GM12865 (cell line): ENCODE measurements around the gene GUCD1.

Experiments used
- DNase-seq: peaks from one replicate; pipeline ENCODE4 v3.0.0; 2010; ENCODE audit warnings: low read depth
- H3K4me3 ChIP-seq: 2 replicates; pipeline ENCODE4 v1.5.1; 2011; ENCODE audit warnings: mild to moderate bottlenecking, low read depth, low read length, control low read depth
- TF ChIP-seq, protein P1 (sequence below): IDR thresholded peaks from 2 replicates; pipeline ENCODE4 v1.5.1; 2011; ENCODE audit warnings: low read length, control low read depth, low read depth, inconsistent platforms; ENCODE audit not compliant: insufficient read depth; ENCODE audit errors: missing control alignments

Gene GUCD1

DNA sequence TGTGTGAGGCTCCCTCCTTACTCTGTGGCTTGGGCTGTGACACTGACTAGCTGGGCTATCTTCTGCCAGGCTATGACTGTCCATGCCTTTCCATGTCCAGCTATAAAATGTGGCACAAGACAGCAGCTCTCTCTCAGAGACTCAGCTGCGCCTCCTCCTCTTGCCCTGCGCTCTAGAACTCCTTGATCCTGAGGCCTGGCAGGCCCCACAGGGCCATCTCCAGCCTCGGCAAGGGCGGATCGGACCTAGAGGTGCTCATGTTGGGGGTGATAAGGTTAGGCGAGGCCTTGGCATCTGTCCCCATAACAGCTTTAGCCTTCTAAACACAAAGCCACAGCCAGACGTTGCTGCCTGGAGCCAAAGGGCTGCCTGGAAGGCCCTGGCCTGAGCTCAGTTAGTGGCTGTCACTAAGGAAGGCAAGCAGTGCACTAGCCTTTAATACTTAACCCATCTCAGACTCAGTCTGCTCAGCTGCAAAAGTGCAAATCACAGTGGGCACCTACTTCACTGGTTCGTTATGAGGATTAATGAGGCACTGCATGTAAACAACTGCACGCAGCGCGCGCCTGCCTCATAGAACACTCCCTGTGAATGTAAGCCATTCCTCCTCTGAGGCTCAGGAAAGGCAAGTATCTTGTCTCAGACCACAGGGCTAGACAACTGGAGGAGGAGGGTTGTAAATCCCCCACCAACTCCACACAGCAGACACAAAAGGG, 1.2 kb downstream of the GUCD1 start:
- peak overlapping the region; percentile 72 for H3K4me3 ChIP-seq
- DNase-seq = no peak
- TF ChIP-seq, protein P1, sequence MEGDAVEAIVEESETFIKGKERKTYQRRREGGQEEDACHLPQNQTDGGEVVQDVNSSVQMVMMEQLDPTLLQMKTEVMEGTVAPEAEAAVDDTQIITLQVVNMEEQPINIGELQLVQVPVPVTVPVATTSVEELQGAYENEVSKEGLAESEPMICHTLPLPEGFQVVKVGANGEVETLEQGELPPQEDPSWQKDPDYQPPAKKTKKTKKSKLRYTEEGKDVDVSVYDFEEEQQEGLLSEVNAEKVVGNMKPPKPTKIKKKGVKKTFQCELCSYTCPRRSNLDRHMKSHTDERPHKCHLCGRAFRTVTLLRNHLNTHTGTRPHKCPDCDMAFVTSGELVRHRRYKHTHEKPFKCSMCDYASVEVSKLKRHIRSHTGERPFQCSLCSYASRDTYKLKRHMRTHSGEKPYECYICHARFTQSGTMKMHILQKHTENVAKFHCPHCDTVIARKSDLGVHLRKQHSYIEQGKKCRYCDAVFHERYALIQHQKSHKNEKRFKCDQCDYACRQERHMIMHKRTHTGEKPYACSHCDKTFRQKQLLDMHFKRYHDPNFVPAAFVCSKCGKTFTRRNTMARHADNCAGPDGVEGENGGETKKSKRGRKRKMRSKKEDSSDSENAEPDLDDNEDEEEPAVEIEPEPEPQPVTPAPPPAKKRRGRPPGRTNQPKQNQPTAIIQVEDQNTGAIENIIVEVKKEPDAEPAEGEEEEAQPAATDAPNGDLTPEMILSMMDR = no peak

DNA sequence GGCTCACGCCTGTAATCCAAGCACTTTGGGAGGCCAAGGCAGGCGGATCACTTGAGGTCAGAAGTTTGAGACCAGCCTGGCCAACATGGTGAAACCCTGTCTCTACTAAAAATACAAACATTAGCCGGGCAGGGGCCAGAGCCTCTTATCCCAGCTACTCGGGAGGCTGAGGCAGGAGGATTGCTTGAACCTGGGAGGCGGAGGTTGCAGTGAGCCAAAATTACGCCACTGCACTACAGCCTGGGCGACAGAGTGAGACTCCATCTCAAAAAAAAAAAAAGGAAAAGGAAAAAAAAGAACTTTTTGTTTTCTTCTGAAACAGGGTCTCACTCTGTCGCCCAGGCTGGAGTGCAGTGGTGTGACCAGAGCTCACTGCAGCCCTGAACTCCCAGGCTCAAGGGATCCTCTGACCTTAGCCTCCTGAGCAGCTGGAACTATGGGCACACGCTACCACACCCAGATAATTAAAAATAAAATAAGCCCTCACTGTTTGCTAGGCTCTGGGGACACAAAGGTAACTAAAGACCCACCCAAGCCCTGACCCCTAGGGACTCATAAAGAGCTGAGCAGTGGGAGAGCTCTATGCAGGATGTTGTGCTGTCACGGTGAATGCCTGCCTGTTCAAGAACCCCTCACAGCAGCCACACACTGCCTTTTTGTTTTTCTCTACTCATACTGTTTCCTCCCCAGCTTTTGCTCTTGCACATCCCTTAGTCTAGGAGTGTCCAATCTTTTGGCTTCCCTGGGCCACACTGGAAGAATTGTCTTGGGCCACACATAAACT, 2.2 kb downstream of the GUCD1 start:
- DNase-seq = peak; percentile 45
- peak overlapping the region; percentile 72 for H3K4me3 ChIP-seq

DNA sequence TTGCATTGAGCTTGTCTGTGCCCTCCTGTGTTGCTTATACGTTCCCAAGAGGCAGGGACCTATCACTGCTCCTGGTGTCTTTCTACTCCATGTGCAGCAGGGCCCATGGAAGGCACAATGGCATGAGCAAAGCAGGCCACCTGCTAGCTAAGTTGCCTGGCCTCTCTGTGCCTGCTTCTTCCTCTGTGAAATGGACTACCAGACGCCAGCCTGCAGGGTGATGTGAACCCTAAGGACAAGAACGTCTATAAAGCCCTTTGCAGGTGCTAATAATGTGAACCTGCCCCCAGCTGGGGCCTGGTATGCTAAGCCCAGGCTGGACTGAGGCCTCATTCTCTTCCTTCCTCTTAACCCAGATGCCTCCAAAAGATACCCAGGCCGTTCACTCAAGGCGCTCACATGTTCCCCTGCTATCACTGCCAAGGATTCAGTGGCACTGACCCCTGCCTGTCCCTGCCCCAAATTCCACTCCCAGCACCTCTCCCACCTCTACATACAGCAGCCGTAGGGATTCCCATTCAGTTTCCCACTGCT, 4.0 kb downstream of the GUCD1 start:
- H3K4me3 ChIP-seq = no peak overlapping the region
- TF ChIP-seq, protein P1 = no peak
- no peak for DNase-seq

DNA sequence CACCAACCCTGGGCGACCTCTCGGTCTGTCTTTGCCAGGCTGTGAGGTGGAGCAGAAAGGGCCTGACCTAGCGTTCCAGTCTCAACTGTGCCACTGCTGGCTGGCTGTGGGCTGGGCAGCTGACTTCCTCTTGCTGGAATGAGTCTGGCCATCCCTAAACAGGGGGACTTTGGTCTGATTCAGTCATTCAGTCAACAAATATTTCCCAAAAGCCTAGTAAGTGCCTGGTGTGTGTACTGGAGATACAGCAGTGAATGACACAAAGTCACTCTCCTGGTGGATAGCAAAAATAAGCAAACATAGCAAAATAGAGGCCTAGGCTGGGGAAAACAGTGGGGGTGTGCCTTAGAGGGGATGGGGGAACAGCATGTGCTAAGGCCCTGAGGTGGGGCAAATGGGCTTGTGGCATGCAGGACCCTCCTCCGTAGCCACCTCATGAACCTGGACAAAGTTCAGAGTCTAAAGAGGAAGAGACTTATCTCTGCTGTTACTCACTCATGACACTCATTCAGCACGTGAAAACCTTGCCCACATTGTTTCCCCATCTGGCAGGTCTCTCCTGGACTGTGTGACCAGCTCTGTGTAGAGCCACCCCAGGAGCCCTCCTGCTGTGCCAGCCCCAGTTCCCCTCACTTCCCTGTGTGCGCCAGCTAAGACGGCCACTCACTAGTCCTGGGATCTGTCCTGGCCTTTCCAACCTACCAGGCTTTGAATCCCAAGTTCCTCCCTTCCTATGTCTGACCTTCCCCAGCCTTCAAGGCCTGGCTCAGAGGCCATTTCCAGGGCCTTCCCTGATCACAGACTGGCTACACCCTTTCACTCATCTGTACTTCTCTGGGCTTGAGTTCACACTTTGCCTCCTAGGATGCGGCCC, 4.7 kb downstream of the GUCD1 start:
- DNase-seq = no peak
- no peak overlapping the region for H3K4me3 ChIP-seq
- TF ChIP-seq, protein P1 = no peak

DNA sequence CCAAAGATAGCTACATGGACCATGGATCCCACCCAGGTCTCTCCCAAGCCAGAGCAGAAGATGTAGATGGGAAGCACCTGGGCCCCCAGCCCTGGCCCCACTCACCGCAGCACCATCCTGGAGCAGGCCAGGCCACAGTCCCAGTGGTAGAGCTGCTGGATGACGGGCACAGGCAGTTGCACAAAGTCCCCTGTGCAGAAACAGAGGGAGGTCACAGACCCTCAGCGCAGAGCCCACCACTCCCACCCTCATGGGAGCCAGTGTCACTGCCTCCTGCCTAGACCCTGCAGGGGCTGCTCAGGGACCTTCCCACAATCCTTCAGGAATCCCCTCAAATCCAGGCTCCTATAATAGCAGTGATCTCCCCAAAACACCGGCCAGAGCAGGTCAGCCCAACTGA, 6.1 kb downstream of the GUCD1 start:
- H3K4me3 ChIP-seq = no peak overlapping the region
- DNase-seq = no peak
- TF ChIP-seq, protein P1 = no peak

DNA sequence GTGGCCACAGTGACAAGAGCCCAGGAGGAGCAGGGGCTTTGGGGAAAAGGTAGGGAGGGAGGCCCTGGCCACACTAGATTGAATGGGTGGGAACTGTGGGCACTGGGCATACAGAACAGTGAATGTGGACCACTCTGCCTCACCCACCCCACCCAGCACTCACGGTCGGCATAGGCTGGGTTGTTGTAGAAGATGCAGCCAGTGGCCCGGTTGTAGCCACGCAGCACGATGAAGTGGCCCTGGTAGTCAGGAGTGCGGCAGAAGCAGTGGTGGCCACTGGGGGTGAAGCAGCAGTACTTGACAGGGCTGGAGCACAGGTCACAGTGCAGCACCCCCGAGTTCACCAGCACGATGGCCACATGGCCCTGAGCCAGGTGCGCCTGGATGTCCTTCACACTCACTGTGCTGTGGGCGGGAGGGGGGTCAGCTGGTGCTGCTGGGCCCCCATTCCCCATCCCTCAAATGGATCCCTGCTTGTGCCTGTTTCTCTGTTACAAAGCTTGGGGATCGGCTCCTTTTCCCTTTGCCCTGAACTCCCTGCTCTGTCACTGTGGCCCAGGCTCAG, 11.2 kb downstream of the GUCD1 start:
- no peak overlapping the region for H3K4me3 ChIP-seq
- no peak for DNase-seq
- TF ChIP-seq, protein P1 = no peak
